ENCODE measurements around the gene ICOSLG.
"Not testable (repeated sequence)": the region's sequence is repeated elsewhere in the genome, so short reads cannot be mapped to it uniquely, and the experiment has no call there.

The ICOSLG gene

DNA sequence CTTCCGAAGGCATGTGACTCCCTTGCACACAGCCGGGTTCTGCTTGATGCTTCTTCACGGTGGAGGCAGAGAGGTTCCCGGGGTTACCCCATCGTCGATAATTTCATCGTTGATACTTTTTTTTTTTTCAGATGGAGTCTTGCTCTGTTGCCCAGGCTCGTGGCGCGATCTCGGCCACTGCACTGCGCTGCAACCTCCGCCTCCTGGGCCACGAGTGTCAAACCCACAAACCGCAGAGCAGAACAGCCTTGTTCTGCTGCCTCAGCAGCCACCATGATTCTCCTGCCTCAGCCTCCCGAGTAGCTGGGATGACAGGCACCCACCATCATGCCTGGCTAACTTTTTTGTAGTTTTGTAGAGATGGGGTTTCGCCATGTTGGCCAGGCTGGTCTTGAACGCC is 20.1 kb downstream of the ICOSLG start:
- not testable (repeated sequence) for DNase-seq

DNA sequence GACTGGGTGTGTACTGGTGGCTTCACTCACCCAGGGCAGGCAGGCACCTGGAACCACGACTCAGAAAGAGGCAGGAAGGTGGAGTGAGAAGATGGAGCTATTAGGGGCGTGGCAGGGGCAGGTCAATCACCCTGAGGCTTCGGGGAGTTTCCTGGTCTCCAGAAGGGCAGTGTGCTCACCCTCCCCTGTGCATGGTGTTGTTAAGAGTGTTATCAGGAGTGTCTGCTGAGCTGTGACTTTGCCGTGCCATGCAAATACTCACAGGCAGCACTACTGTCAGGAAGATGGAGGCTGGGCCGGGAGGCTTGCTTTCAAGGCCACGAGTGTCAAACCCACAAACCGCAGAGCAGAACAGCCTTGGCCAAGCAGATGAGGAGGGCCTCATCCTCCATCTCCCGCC is 22.3 kb downstream of the ICOSLG start:
- DNase-seq: not testable (repeated sequence)

DNA sequence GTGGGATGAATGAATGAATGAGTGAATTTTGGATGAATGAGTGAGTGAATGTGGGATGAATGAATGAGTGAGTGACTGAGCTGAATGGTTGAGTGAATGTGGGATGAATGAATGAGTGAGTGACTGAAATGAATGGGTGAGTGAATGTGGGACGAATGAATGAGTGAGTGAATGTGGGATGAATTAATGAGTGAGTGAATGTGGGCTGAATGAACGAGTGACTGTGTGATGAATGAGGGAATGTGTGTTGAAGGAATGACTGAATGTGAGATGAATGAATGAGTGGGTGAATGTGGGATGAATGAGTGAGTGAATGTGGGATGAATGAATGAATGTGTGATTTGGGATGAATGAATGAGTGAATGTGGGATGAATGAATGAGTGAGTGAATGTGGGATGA is 28.8 kb downstream of the ICOSLG start:
- DNase-seq: not testable (repeated sequence)

- DNase-seq: not testable (repeated sequence)
These were observed 29.2 kb downstream of the ICOSLG start for GRCh38 chr21:44211574-44211973.

- DNase-seq: not testable (repeated sequence)
These were observed 32.7 kb downstream of the ICOSLG start for GRCh38 chr21:44207860-44208646.

- not testable (repeated sequence) for DNase-seq
These were observed 33.8 kb downstream of the ICOSLG start for GRCh38 chr21:44206698-44207676.

GRCh38 chr21:44206187-44206586 is 34.6 kb downstream of the ICOSLG start:
- not testable (repeated sequence) for DNase-seq

GRCh38 chr21:44202590-44203299 is 38.0 kb downstream of the ICOSLG start:
- DNase-seq: not testable (repeated sequence)

- DNase-seq: not testable (repeated sequence)
These were observed 40.7 kb downstream of the ICOSLG start for GRCh38 chr21:44199997-44200396.

GRCh38 chr21:44199448-44199847 is 41.3 kb downstream of the ICOSLG start:
- no peak for DNase-seq

- DNase-seq: not testable (repeated sequence)
These were observed 43.6 kb downstream of the ICOSLG start for GRCh38 chr21:44197156-44197516.

DNA sequence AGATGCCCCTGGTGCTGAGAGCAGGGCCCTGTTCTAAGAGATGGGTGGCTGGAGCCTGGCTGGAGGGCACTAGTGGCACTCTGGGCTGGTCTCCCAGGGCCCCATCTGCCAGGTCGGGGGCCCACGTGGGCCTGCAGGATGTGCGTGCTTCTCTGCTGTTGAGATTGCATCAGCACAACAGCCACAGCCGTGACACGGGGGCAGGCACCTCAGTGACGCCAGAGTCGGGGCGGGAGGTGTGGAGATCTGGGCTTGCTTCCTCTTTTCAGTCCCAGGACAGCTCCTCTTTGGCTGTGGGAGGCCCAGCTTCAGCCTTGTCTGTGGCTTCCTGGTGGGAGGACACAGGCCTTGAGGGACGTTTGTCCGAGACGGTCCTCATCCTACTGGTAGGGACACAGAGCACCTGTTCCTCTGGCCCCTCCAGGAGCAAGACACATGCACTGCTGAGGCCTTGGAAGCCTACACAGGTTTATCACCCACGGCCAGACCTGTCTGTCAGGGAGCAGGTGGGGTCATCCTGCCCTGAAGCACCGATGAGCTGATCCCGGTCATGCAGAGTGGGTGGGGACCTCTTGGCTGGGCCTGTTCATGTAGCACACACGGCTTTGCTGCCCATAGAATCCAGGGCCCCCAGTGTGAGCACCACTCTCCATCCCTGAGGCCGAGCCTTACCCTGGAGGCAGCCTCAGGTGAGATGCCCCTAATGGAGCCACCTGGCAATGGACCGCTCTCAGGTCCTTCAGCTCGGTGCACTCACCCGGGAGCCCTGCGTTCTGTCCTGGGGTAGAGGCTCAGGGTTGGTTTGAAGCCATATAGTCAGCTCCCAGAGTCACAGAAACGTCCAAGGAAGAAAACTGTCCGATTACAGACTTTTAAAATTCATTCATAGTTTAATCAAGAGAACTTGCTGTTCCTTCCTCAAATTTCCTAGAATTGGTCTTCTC is 44.3 kb downstream of the ICOSLG start:
- DNase-seq: not testable (repeated sequence)

- not testable (repeated sequence) for DNase-seq
These were observed 45.9 kb downstream of the ICOSLG start for GRCh38 chr21:44194888-44195287.

GRCh38 chr21:44194451-44194850 is 46.3 kb downstream of the ICOSLG start:
- DNase-seq: not testable (repeated sequence)

- DNase-seq: not testable (repeated sequence)
These were observed 47.6 kb downstream of the ICOSLG start for GRCh38 chr21:44193108-44193507.

DNA sequence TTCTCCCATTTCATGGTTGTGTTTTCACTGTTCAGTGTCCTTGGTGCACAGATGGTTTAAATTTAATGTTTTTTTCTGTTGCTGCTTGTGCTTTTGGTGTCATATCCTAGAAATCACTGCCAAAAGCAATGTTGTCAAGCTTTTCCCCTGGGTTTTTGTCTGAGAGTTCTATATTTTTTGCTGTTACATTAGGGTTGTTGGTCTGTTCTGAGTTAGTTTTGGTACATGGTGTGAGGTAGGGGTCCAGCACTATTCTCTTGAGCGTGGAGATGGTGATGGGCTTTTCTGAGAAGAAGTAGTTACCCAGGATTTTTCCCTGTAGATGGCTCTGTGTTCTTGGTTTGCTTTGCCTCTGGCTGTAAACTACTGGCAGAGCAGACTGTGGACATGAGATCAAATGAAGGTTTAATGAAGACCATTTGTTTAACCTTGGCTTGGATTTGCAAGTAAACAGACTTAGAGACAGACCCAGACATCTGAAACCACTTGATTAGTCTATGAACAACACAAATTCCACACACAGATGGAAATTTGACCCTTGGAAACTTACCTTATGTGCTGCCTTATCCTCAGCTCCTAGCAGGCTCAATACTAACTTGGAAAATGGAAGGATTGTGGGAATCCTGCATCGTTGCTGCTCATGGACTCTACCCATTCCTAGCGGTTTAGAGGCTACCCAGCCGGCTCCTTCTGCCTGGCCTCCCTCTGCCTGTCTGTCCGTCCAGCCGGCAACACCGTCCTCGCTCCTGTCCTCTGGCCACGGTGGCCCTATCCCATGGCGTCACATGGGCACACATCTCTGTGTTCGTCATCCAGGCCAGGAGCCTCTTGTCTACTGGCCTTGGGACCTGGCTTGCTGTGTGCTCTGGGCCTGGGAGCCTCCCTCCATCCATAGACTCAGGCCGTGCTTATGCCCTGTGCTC is 50.1 kb downstream of the ICOSLG start:
- DNase-seq: not testable (repeated sequence)

GRCh38 chr21:44184862-44185261 is 55.9 kb downstream of the ICOSLG start:
- not testable (repeated sequence) for DNase-seq

GRCh38 chr21:44182202-44182601 is 58.5 kb downstream of the ICOSLG start:
- DNase-seq: not testable (repeated sequence)

- DNase-seq: not testable (repeated sequence)
These were observed 59.2 kb downstream of the ICOSLG start for GRCh38 chr21:44181506-44181905.

DNA sequence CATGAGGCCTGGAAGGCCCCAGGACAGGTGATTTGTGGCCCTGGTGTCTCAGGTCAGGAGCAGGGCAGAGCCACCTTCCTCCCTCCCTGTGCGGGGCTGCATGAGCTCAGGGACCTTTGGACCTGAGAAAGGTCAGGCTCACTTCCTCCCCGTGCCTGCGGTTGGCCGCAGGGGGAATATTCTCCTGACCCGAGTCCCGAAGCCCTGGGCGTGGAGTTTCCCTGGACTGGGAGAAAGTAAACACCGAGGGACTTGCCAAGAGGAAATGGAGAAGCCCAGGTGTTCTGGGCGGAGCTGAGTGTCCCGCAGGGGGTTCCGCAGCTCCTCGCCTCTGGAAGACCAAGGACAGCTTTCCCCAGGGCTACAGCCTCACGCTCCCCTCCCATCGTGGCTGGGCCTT is 64.6 kb downstream of the ICOSLG start:
- not testable (repeated sequence) for DNase-seq

Data from activated gamma-delta T cell (primary cell).